HepG2 (cell line): ENCODE results near the gene EIF4ENIF1. TPM values are rescaled to one million over a fixed set of nuclear protein-coding genes. Genes with fewer than 3 reads are reported as not detected.

Experiments used
- ATAC-seq: fragments of 200-7000 bp; cut with Tn5 transposase; 3 replicates; pipeline ENCODE4 v1.9.1; 2020; ENCODE audit warnings: mild to moderate bottlenecking, moderate library complexity
- BruUV-seq: library from RNA; stranded (reverse); fragments of 400-500 nt; replicated peaks from 2 replicates; lab custom pipeline; 2021; lab: Mats Ljungman, UMichigan
- CTCF ChIA-PET: fragments of 300-600 bp; formaldehyde crosslinking; extraction: SDS; loops from one replicate; lab custom pipeline; 2021; ENCODE audit warnings: low total read pairs, inconsistent platforms, low intra/inter-chr PET ratio; lab: Yijun Ruan, JAX
- POLR2A ChIA-PET: fragments of 350-600 bp; sonication (Branson Sonifier 250); formaldehyde crosslinking; loops from one replicate; lab custom pipeline; 2020; ENCODE audit warnings: antibody characterized with exemption, inconsistent platforms; lab: Yijun Ruan, JAX
- DNase-seq: peaks from one replicate; pipeline ENCODE4 v3.0.0-alpha.2; 2015; ENCODE audit warnings: low spot score
- FAIRE-seq: peaks from 3 replicates; lab custom pipeline; 2011; peaks lifted over from hg19 to GRCh38; lab: Jason Lieb, UNC
- H2AFZ ChIP-seq: one replicate; pipeline ENCODE4 v1.6.1; 2011; ENCODE audit warnings: low read length, inconsistent platforms
- H3K27ac ChIP-seq: fragments of 300-600 bp; 3 replicates; pipeline ENCODE4 v1.8.0; 2011; ENCODE audit warnings: mixed run types, mild to moderate bottlenecking, mixed read lengths, low read length, inconsistent platforms; ENCODE audit not compliant: insufficient read depth; ENCODE audit errors: extremely low read length
- H3K27me3 ChIP-seq, 2 experiments: fragments of 200-600 bp in 1 of 2; 2 replicates in 1 of 2; 3 replicates in 1 of 2; pipeline versions ENCODE4 v1.6.0 to v1.8.0; 2011; ENCODE audit warnings: low read length in 2 of 2, mild to moderate bottlenecking in 2 of 2, moderate library complexity in 2 of 2, inconsistent platforms in 1 of 2; ENCODE audit not compliant: insufficient read depth in 2 of 2, control insufficient read depth in 1 of 2
- H3K36me3 ChIP-seq, 2 experiments: fragments of 200-600 bp in 1 of 2; replicated peaks in 1 of 2; 2 replicates in 1 of 2; 3 replicates in 1 of 2; pipeline versions ENCODE4 v1.5.1 to v1.8.0; 2011; ENCODE audit warnings: low read length in 2 of 2, inconsistent platforms in 1 of 2; ENCODE audit not compliant: insufficient read depth in 2 of 2, control insufficient read depth in 1 of 2
- H3K4me1 ChIP-seq: 2 replicates; pipeline ENCODE4 v1.5.1; 2012; ENCODE audit warnings: low read length, inconsistent platforms; ENCODE audit not compliant: insufficient read depth
- H3K4me2 ChIP-seq: 2 replicates; pipeline ENCODE4 v1.6.0; 2011; ENCODE audit warnings: low read depth, low read length, inconsistent platforms
- H3K4me3 ChIP-seq, 3 experiments: fragments of 200-600 bp in 1 of 3; sonication (generic), shearing (Covaris generic) in 1 of 3; replicated peaks in 1 of 3; 2 replicates each; pipeline ENCODE4 v1.5.1; 2011 to 2016; ENCODE audit warnings: low read length in 3 of 3, inconsistent platforms in 2 of 3, low read depth in 2 of 3, mild to moderate bottlenecking in 2 of 3, control low read depth in 1 of 3, mixed read lengths in 1 of 3; ENCODE audit not compliant: insufficient read depth in 1 of 3
- H3K79me2 ChIP-seq: one replicate; pipeline ENCODE4 v1.6.1; 2011; ENCODE audit warnings: low read length, inconsistent platforms; ENCODE audit not compliant: insufficient read depth
- H3K9ac ChIP-seq: 2 replicates; pipeline ENCODE4 v1.6.0; 2011; ENCODE audit warnings: mild to moderate bottlenecking, low read depth, low read length, inconsistent platforms; ENCODE audit not compliant: insufficient read depth
- H3K9me3 ChIP-seq: 2 replicates; pipeline ENCODE4 v1.5.1; 2012; ENCODE audit warnings: mild to moderate bottlenecking, low read length
- H4K20me1 ChIP-seq: 2 replicates; pipeline ENCODE4 v1.6.0; 2011; ENCODE audit warnings: inconsistent platforms, mild to moderate bottlenecking, low read length, moderate library complexity; ENCODE audit not compliant: insufficient read depth
- AGO2 ChIP-seq: fragments of 200-400 bp; formaldehyde crosslinking; optimal IDR thresholded peaks from 2 replicates; pipeline ENCODE3; 2017; ENCODE audit warnings: mild to moderate bottlenecking, low read depth, low read length, moderate library complexity
- ISX ChIP-seq: sonication (generic); formaldehyde crosslinking; conservative IDR thresholded peaks from 2 replicates; pipeline ENCODE4 v1.5.0; 2020; ENCODE audit warnings: missing genetic modification reagents
- KLF16 ChIP-seq, 2 experiments: sonication (generic) in 1 of 2; formaldehyde crosslinking in 1 of 2; IDR thresholded peaks; 2 replicates each; pipeline versions ENCODE4 v1.6.1 to v1.8.0; 2016 to 2023; ENCODE audit warnings: missing genetic modification reagents in 2 of 2, missing compliant biosample characterization in 1 of 2
- LCORL ChIP-seq, 2 experiments: fragments of 450-650 bp in 1 of 2; sonication (generic) in 1 of 2; formaldehyde crosslinking in 1 of 2; IDR thresholded peaks; 2 replicates each; pipeline versions ENCODE4 v1.5.0 to v1.6.1; 2017 to 2020; ENCODE audit warnings: antibody characterized with exemption in 1 of 2, missing genetic modification reagents in 1 of 2
- MATR3 ChIP-seq: sonication (generic); formaldehyde crosslinking; IDR thresholded peaks from 2 replicates; pipeline ENCODE4 v1.4.0; 2020; ENCODE audit warnings: missing genetic modification reagents
- NFE2 ChIP-seq: sonication (generic); formaldehyde crosslinking; IDR thresholded peaks from 2 replicates; pipeline ENCODE4 v1.4.0; 2020; ENCODE audit warnings: missing genetic modification reagents
- POGZ ChIP-seq: sonication (generic); formaldehyde crosslinking; IDR thresholded peaks from 2 replicates; pipeline ENCODE4 v1.4.0; 2020; ENCODE audit warnings: mild to moderate bottlenecking, missing genetic modification reagents
- PTBP1 ChIP-seq: fragments of 200-400 bp; formaldehyde crosslinking; IDR thresholded peaks from 2 replicates; pipeline ENCODE4 v1.6.1; 2018; ENCODE audit warnings: low read length, low read depth; ENCODE audit not compliant: poor library complexity, severe bottlenecking
- RBAK ChIP-seq: sonication (generic); formaldehyde crosslinking; IDR thresholded peaks from 2 replicates; pipeline ENCODE4 v1.5.1; 2020; ENCODE audit warnings: mild to moderate bottlenecking, missing genetic modification reagents
- TAF1 ChIP-seq: sonication (generic); formaldehyde crosslinking; IDR thresholded peaks from 2 replicates; pipeline ENCODE4 v1.4.0; 2020; ENCODE audit warnings: missing genetic modification reagents
- ZKSCAN1 ChIP-seq: fragments of 150-350 bp; IDR thresholded peaks from 2 replicates; pipeline ENCODE4 v1.6.1; 2014; ENCODE audit warnings: low read length
- ZNF251 ChIP-seq: sonication (generic); formaldehyde crosslinking; IDR thresholded peaks from 2 replicates; pipeline ENCODE4 v1.9.0; 2021; ENCODE audit warnings: mild to moderate bottlenecking, missing genetic modification reagents
- ZNF496 ChIP-seq: sonication (generic); formaldehyde crosslinking; IDR thresholded peaks from 2 replicates; pipeline ENCODE4 v1.8.1; 2023; ENCODE audit warnings: mild to moderate bottlenecking, moderate library complexity, missing genetic modification reagents; ENCODE audit not compliant: insufficient replicate concordance
- ZNF720 ChIP-seq: sonication (generic); formaldehyde crosslinking; IDR thresholded peaks from 2 replicates; pipeline ENCODE4 v1.4.0; 2020; ENCODE audit warnings: missing genetic modification reagents
- ZNF724P ChIP-seq: sonication (generic); formaldehyde crosslinking; IDR thresholded peaks from 2 replicates; pipeline ENCODE4 v1.8.0; 2022; ENCODE audit warnings: missing genetic modification reagents, borderline replicate concordance
- WGBS: methylation state at CpG from one replicate; pipeline ENCODE4 v1.1.6; 2017; ENCODE audit warnings: low lambda C conversion rate; 5-methylcytosine and 5-hydroxymethylcytosine counted together
- in situ Hi-C: cut with HindIII; loops from 2 replicates; pipeline ENCODE4 v1.10.0; 2017; ENCODE audit warnings: low pct_unique_long_range_greater_than_20kb; ENCODE audit not compliant: extremely low pct_ligation_motif_present
- intact Hi-C: fragments of 100-400 bp; cut with micrococcal nuclease; formaldehyde crosslinking; loops from one replicate; pipeline ENCODE4 v1.10.0; 2022; ENCODE audit not compliant: unreplicated experiment
- polyA plus RNA-seq, 8 experiments: library from polyadenylated mRNA; depleted of rRNA in 3 of 8; stranded (reverse) in 7 of 8; unstranded in 1 of 8; fragments of >200 nt; fragmentation: Illumina TruSeq in 4 of 8; extraction: Trizol in 4 of 8; gene quantifications; 2 replicates each; pipeline versions ENCODE4 v1.2.1 to v1.2.3, GENCODE V29; 2011 to 2016; ENCODE audit warnings: low read depth in 4 of 8, missing spikeins in 1 of 8, mixed read lengths in 1 of 8; ENCODE audit not compliant: insufficient read depth in 1 of 8
- total RNA-seq, 5 experiments: library from RNA; depleted of rRNA; stranded (reverse); fragments of >200 nt; fragmentation: Illumina TruSeq; extraction: Trizol; gene quantifications; 2 replicates each; pipeline ENCODE4 v1.2.3, GENCODE V29; 2016; ENCODE audit warnings: low read depth in 1 of 5
- TF ChIP-seq, protein P1 (sequence below): sonication (generic); formaldehyde crosslinking; conservative IDR thresholded peaks from 2 replicates; pipeline ENCODE4 v1.4.0; 2020; ENCODE audit warnings: missing genetic modification reagents
- TF ChIP-seq, protein P2 (sequence below): sonication (generic); formaldehyde crosslinking; IDR thresholded peaks from 2 replicates; pipeline ENCODE4 v1.8.0; 2022; ENCODE audit warnings: missing genetic modification reagents, mild to moderate bottlenecking, borderline replicate concordance
- TF ChIP-seq, protein P3 (sequence below): sonication (generic); formaldehyde crosslinking; conservative IDR thresholded peaks from 2 replicates; pipeline ENCODE4 v1.4.0; 2020; ENCODE audit warnings: missing genetic modification reagents
- TF ChIP-seq, protein P4 (sequence below): sonication (generic); formaldehyde crosslinking; IDR thresholded peaks from 2 replicates; pipeline ENCODE4 v1.5.0; 2020; ENCODE audit warnings: mild to moderate bottlenecking, low read depth, missing genetic modification reagents, borderline replicate concordance

The EIF4ENIF1 gene
- total and polyA plus RNA-seq, 2 of the 13 experiments (the other 11 are each of a cell fraction or from before 2014, with no cell fraction given) = 11.9 to 12.3 TPM

DNA sequence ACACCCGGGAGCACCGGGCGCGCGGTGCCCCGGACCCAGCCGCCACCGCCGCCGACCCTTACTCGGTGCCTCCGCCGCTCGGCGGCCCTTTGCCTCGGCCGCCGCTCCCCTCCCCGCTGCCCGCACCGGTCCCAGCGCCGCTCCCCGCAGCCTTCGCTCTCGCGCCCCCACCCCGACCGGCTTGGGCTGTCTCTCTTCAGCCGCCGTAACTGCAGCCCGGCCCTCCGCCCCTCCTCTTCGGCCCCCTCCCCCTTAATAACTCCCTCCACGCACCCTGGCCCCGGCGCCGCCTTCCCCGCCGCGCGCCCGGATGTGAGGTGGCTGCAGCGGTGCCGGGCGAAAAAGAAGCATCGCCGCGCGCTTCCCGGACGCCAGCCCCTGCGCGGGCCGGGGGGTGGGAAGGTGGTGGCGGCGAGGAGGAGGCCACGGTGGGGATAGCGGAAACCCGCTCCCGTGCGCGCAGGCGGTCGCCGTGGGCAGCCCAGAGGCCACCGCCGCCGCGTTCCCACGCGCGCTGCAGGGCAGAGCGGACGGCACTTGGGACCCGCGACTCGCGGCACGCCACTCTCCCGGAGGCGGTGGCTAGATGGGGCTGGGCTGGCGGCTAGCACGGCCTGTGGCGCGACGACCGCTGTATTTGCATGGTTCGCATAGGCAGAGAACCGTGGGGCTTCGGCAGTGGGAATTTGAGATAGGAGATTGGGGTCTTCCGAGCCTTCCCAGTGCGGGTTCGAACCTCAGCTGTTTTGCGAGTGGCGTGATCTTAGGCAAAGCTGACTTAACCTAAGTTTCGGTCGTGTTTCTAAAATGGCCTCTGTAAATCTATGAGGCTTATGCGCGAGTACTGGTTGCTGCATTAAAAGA, at the start of gene EIF4ENIF1 (continued):
- TF ChIP-seq ZNF724P (CRISPR knock-in tag) = no peak; the same call in 1 of the 2 replicates

DNA sequence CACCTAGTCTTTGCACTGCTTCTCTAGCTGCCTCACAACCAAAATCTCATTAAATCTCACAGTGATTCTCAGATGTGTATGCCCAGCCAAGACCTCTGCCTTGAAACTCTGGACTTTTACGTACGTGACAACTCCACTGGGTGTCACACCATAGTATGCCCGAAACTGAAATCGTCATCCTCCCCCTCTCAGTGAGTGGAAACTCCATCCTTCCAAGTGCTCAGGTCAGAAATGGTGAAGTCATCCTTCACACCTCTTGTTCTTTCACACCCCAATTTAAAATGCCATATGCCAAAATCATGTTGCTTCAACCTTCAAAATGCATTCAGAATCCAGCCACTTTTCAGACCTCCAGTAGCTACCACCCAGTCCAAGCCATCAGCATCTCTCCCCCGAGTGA, 49.2 kb upstream of the EIF4ENIF1 start:
- H3K79me2 ChIP-seq = no peaks in the 10 kb centered on the region
- no peak for FAIRE-seq
- no peak overlapping the region for H3K9ac ChIP-seq
- intact Hi-C loops (no loop called here), in situ Hi-C loops (no loop called here)
- WGBS = 99% methylated on average over 5 of the region's 5 CpGs
- POLR2A ChIA-PET = no interaction called here
- TF ChIP-seq NFE2 (CRISPR knock-in tag) = no peak
- TF ChIP-seq ZNF720 = no peak
- no peak for TF ChIP-seq LCORL (IDR thresholded peaks at IDR 0.05)
- no peak for TF ChIP-seq LCORL (CRISPR knock-in tag; IDR thresholded peaks at IDR 0.05)
- no peak for TF ChIP-seq TAF1 (CRISPR knock-in tag)
- TF ChIP-seq PTBP1 = no peak
- no peak for TF ChIP-seq POGZ (CRISPR knock-in tag)
- TF ChIP-seq ISX (CRISPR knock-in tag) = no peak
- TF ChIP-seq MATR3 (CRISPR knock-in tag) = no peak
- TF ChIP-seq, protein P1, sequence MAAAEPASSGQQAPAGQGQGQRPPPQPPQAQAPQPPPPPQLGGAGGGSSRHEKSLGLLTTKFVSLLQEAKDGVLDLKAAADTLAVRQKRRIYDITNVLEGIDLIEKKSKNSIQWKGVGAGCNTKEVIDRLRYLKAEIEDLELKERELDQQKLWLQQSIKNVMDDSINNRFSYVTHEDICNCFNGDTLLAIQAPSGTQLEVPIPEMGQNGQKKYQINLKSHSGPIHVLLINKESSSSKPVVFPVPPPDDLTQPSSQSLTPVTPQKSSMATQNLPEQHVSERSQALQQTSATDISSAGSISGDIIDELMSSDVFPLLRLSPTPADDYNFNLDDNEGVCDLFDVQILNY = no peak
- no peak for TF ChIP-seq ZKSCAN1
- TF ChIP-seq AGO2 = no peak
- TF ChIP-seq, protein P2, sequence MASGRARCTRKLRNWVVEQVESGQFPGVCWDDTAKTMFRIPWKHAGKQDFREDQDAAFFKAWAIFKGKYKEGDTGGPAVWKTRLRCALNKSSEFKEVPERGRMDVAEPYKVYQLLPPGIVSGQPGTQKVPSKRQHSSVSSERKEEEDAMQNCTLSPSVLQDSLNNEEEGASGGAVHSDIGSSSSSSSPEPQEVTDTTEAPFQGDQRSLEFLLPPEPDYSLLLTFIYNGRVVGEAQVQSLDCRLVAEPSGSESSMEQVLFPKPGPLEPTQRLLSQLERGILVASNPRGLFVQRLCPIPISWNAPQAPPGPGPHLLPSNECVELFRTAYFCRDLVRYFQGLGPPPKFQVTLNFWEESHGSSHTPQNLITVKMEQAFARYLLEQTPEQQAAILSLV (CRISPR knock-in tag) = no peak
- no peak for TF ChIP-seq ZNF496
- no peak for TF ChIP-seq ZNF251 (CRISPR knock-in tag)
- TF ChIP-seq KLF16 (CRISPR knock-in tag; IDR thresholded peaks at IDR 0.05) = no peak
- TF ChIP-seq, protein P3, sequence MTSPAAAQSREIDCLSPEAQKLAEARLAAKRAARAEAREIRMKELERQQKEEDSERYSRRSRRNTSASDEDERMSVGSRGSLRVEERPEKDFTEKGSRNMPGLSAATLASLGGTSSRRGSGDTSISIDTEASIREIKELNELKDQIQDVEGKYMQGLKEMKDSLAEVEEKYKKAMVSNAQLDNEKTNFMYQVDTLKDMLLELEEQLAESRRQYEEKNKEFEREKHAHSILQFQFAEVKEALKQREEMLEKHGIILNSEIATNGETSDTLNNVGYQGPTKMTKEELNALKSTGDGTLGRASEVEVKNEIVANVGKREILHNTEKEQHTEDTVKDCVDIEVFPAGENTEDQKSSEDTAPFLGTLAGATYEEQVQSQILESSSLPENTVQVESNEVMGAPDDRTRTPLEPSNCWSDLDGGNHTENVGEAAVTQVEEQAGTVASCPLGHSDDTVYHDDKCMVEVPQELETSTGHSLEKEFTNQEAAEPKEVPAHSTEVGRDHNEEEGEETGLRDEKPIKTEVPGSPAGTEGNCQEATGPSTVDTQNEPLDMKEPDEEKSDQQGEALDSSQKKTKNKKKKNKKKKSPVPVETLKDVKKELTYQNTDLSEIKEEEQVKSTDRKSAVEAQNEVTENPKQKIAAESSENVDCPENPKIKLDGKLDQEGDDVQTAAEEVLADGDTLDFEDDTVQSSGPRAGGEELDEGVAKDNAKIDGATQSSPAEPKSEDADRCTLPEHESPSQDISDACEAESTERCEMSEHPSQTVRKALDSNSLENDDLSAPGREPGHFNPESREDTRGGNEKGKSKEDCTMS (CRISPR knock-in tag) = no peak
- TF ChIP-seq, protein P4, sequence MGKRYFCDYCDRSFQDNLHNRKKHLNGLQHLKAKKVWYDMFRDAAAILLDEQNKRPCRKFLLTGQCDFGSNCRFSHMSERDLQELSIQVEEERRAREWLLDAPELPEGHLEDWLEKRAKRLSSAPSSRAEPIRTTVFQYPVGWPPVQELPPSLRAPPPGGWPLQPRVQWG (CRISPR knock-in tag) = no peak
- TF ChIP-seq RBAK (CRISPR knock-in tag) = no peak
- no peaks in the 10 kb centered on the region for H3K9me3 ChIP-seq
- no peaks in the 10 kb centered on the region for H3K27me3 ChIP-seq
- no peak for ATAC-seq
- no peaks in the 10 kb centered on the region for H3K36me3 ChIP-seq
- no peak for DNase-seq
- H3K4me3 ChIP-seq = no peak overlapping the region
- no TSS peak for BruUV-seq
- no peak overlapping the region for H2AFZ ChIP-seq
- H3K27ac ChIP-seq = no peak overlapping the region
- H3K4me1 ChIP-seq = peaks cover 4% of the 10 kb centered on the region
- no peaks in the 10 kb centered on the region for H4K20me1 ChIP-seq
- CTCF ChIA-PET = no interaction called here
- no peak overlapping the region for H3K4me2 ChIP-seq
